ENCODE data around the gene ARID3C. TPM values are rescaled to one million over a fixed set of nuclear protein-coding genes. Genes with fewer than 3 reads are reported as not detected.

ARID3C gene
- total and polyA plus RNA-seq, 10 of the 15 experiments (the other 5 are each of a cell fraction or from before 2014, with no cell fraction given), result not detected

GRCh38 chr9:34576597-34577399 lies 52.1 kb downstream of the ARID3C start:
- no TSS peak for BruUV-seq (replicated peaks)
- Histone ChIP-seq H3K79me2 (ENCODE audit: control insufficient read depth, insufficient read depth, low read length) (no peaks in the 10 kb centered on the region), H3K4me1 (ENCODE audit: control insufficient read depth, insufficient read depth, low read length) (no peaks in the 10 kb centered on the region), H2AFZ (ENCODE audit: control insufficient read depth, low read depth, low read length) (no peak overlapping the region), H4K20me1 (ENCODE audit: control insufficient read depth, insufficient read depth) (peaks cover 3% of the 10 kb centered on the region), H3K27ac (ENCODE audit: control insufficient read depth, insufficient read depth) (no peak overlapping the region), H3K9ac (ENCODE audit: control insufficient read depth, insufficient read depth, low read length) (no peak overlapping the region), H3K27me3 (replicated peaks in 1 of 2; ENCODE audit: control insufficient read depth in 2 of 2, insufficient read depth in 2 of 2, low read length in 1 of 2) (peaks cover 15 to 21% of the 10 kb centered on the region in 2 experiments), H3K36me3 (ENCODE audit: control insufficient read depth in 2 of 2, insufficient read depth in 2 of 2, low read length in 1 of 2) (no peaks in the 10 kb centered on the region), H3K9me3 (replicated peaks; ENCODE audit: control insufficient read depth, insufficient read depth, low read length) (no peaks in the 10 kb centered on the region), H3K4me3 (no peak overlapping the region), H3K4me2 (ENCODE audit: control insufficient read depth, insufficient read depth) (no peak overlapping the region)
- intact Hi-C loops (cut with micrococcal nuclease; ENCODE audit: unreplicated experiment), result no loop called here
- DNase-seq (ENCODE audit: low read depth, low spot score) (no peak), FAIRE-seq (no peak), ATAC-seq (no peak)
- ChIA-PET RAD21 (ENCODE audit: unreplicated experiment) (no interaction called here), POLR2A (no interaction called here), CTCF (interaction anchor here (1.6 kb wide), 1 partner anchor 173 kb away, joined by 5 read pairs; no protein-coding TSS in a partner anchor), SMC1A (ENCODE audit: uncharacterized antibody, unreplicated experiment) (no interaction called here)
- no peak for TF ChIP-seq NFYB (IDR thresholded peaks at IDR 0.05; ENCODE audit: insufficient read depth, low read depth, low read length)
- TF ChIP-seq NR2C2 (IDR thresholded peaks at IDR 0.05; ENCODE audit: borderline replicate concordance, control insufficient read depth, insufficient read length, low read depth), result no peak
- TF ChIP-seq KDM1A (IDR thresholded peaks at IDR 0.05; ENCODE audit: borderline replicate concordance), result no peak
- no peak for TF ChIP-seq NRF1 (conservative IDR thresholded peaks at IDR 0.05; ENCODE audit: low read depth, low read length)
- TF ChIP-seq ZBED1 (IDR thresholded peaks at IDR 0.05; ENCODE audit: borderline replicate concordance), result no peak
- no peak for TF ChIP-seq BACH1 (IDR thresholded peaks at IDR 0.05; ENCODE audit: borderline replicate concordance)
- in situ Hi-C loops (cut with MboI), result no loop called here
- WGBS (ENCODE audit: insufficient coverage, insufficient replicate concordance, low lambda C conversion rate, missing lambda C conversion rate), result 65% methylated on average over 14 of the region's 14 CpGs
